HEK293 (cell line): ENCODE measurements around the gene INSYN2A.

ENCODE experiments used
- CTCF ChIA-PET: fragments of 350-600 bp; formaldehyde crosslinking; extraction: SDS; loops from one replicate; lab custom pipeline; 2021; ENCODE audit warnings: antibody characterized with exemption; lab: Yijun Ruan, JAX
- POLR2A ChIA-PET: fragments of 300-600 bp; formaldehyde crosslinking; extraction: SDS; loops from one replicate; lab custom pipeline; 2020; ENCODE audit warnings: antibody characterized with exemption, inconsistent platforms; lab: Yijun Ruan, JAX
- H3K27ac ChIP-seq: fragments of 200-500 bp; sonication (Bioruptor generic); 2 replicates; pipeline ENCODE4 v1.5.1; 2014; ENCODE audit warnings: low read depth, low read length, control low read depth, inconsistent platforms; ENCODE audit errors: extremely low read depth
- H3K36me3 ChIP-seq, 2 experiments: fragments of 200-500 bp in 1 of 2; sonication (Bioruptor generic) in 1 of 2; 1 replicate in 1 of 2; 2 replicates in 1 of 2; pipeline ENCODE4 v1.5.1; 2014 to 2017; ENCODE audit warnings: inconsistent platforms in 2 of 2, low read length in 2 of 2; ENCODE audit not compliant: control insufficient read depth in 2 of 2, insufficient read depth in 1 of 2
- H3K4me1 ChIP-seq: fragments of 200-500 bp; sonication (Bioruptor generic); 2 replicates; pipeline ENCODE4 v1.5.1; 2014; ENCODE audit warnings: mild to moderate bottlenecking, low read length, inconsistent platforms; ENCODE audit not compliant: control insufficient read depth, insufficient read depth
- H3K4me3 ChIP-seq: 2 replicates; pipeline ENCODE4 v1.5.1; 2011; ENCODE audit warnings: low read depth, mild to moderate bottlenecking, control low read depth, low read length, moderate library complexity
- H3K9me3 ChIP-seq: fragments of 200-500 bp; sonication (Bioruptor generic); 2 replicates; pipeline ENCODE4 v1.5.1; 2014; ENCODE audit warnings: low read depth, low read length, inconsistent platforms; ENCODE audit not compliant: control insufficient read depth, insufficient read depth
- BCL11B ChIP-seq: fragments of 450-650 bp; formaldehyde crosslinking; IDR thresholded peaks from 2 replicates; pipeline ENCODE4 v1.5.1; 2016; ENCODE audit warnings: low read depth, missing biosample characterization, missing genetic modification characterization
- CTCF ChIP-seq: fragments of 450-650 bp; formaldehyde crosslinking; IDR thresholded peaks from 2 replicates; pipeline ENCODE4 v1.5.1; 2016; ENCODE audit warnings: missing biosample characterization, missing genetic modification characterization
- PRDM4 ChIP-seq: fragments of 450-650 bp; formaldehyde crosslinking; IDR thresholded peaks from 2 replicates; pipeline ENCODE4 v1.5.1; 2017; ENCODE audit warnings: missing biosample characterization, missing genetic modification characterization
- SP2 ChIP-seq: fragments of 450-650 bp; formaldehyde crosslinking; IDR thresholded peaks from 2 replicates; pipeline ENCODE4 v1.5.1; 2016; ENCODE audit warnings: missing biosample characterization, missing genetic modification characterization
- ZBTB11 ChIP-seq: fragments of 450-650 bp; formaldehyde crosslinking; conservative IDR thresholded peaks from 2 replicates; pipeline ENCODE4 v1.5.1; 2016; ENCODE audit warnings: low read depth, missing biosample characterization, missing genetic modification characterization
- ZBTB49 ChIP-seq: fragments of 450-650 bp; formaldehyde crosslinking; IDR thresholded peaks from 2 replicates; pipeline ENCODE4 v1.5.1; 2016; ENCODE audit warnings: missing biosample characterization, missing genetic modification characterization, low read depth
- ZIC2 ChIP-seq: fragments of 450-650 bp; formaldehyde crosslinking; IDR thresholded peaks from 2 replicates; pipeline ENCODE4 v1.5.1; 2016; ENCODE audit warnings: missing biosample characterization, missing genetic modification characterization
- ZNF175 ChIP-seq: fragments of 450-650 bp; formaldehyde crosslinking; IDR thresholded peaks from 2 replicates; pipeline ENCODE4 v1.5.1; 2016; ENCODE audit warnings: missing biosample characterization, missing genetic modification characterization
- ZNF274 ChIP-seq, 2 experiments: fragments of 200-500 bp in 1 of 2; fragments of 450-650 bp in 1 of 2; sonication (Bioruptor generic) in 1 of 2; formaldehyde crosslinking in 1 of 2; IDR thresholded peaks; 2 replicates each; pipeline versions ENCODE4 v1.5.1 to v1.6.1; 2014 to 2016; ENCODE audit warnings: borderline replicate concordance in 1 of 2, inconsistent platforms in 1 of 2, low read length in 1 of 2, missing biosample characterization in 1 of 2, missing genetic modification characterization in 1 of 2
- ZNF629 ChIP-seq: fragments of 450-650 bp; formaldehyde crosslinking; IDR thresholded peaks from 2 replicates; pipeline ENCODE4 v1.5.1; 2017; ENCODE audit warnings: missing biosample characterization, missing genetic modification characterization
- ZSCAN23 ChIP-seq: fragments of 450-650 bp; formaldehyde crosslinking; IDR thresholded peaks from 2 replicates; pipeline ENCODE4 v1.5.1; 2016; ENCODE audit warnings: missing biosample characterization, missing genetic modification characterization

Gene INSYN2A

GRCh38 chr10:127151541-127151940, 44.9 kb downstream of the INSYN2A start (continued):
- TF ChIP-seq ZNF274 (IDR thresholded peaks at IDR 0.05; ENCODE audit: low read length) = no peak
- TF ChIP-seq ZNF274 (tag by site-specific recombination; IDR thresholded peaks at IDR 0.05; ENCODE audit: borderline replicate concordance) = no peak

- Histone ChIP-seq H3K9me3 (no peaks in the 10 kb centered on the region), H3K36me3 (no peaks in the 10 kb centered on the region), H3K27ac (no peak overlapping the region), H3K4me1 (no peaks in the 10 kb centered on the region), H3K4me3 (no peak overlapping the region)
- CTCF ChIA-PET = no interaction called here
- POLR2A ChIA-PET = no interaction called here
- TF ChIP-seq CTCF (no peak), ZSCAN23 (no peak), BCL11B (tag by site-specific recombination) (no peak), ZNF175 (no peak)
Measured at GRCh38 chr10:127150136-127150535, 46.3 kb downstream of the INSYN2A start.

GRCh38 chr10:127149501-127150081, 46.8 kb downstream of the INSYN2A start:
- POLR2A ChIA-PET = no interaction called here
- TF ChIP-seq ZIC2 (tag by site-specific recombination) (no peak), SP2 (tag by site-specific recombination) (no peak), ZBTB11 (tag by site-specific recombination) (no peak), PRDM4 (tag by site-specific recombination) (no peak), ZBTB49 (tag by site-specific recombination) (no peak), ZNF629 (tag by site-specific recombination) (no peak)
- no peaks in the 10 kb centered on the region for H3K36me3 ChIP-seq
- H3K9me3 ChIP-seq = no peaks in the 10 kb centered on the region
- CTCF ChIA-PET = interaction anchor here (0.5 kb wide), 1 partner anchor 720 kb away, joined by 3 read pairs; no protein-coding TSS in a partner anchor
- no peaks in the 10 kb centered on the region for H3K4me1 ChIP-seq
- H3K27ac ChIP-seq = no peak overlapping the region
- H3K4me3 ChIP-seq = no peak overlapping the region
